GM19397 (cell line): ENCODE results near the gene TNKS2.
"Not testable (repeated sequence)": the region's sequence is repeated elsewhere in the genome, so short reads cannot be mapped to it uniquely, and the experiment has no call there.

Experiments used
- ATAC-seq: cut with Tn5 transposase; IDR thresholded peaks from one replicate; pipeline ENCODE4 v1.9.1; 2021; ENCODE audit warnings: mild to moderate bottlenecking, moderate library complexity; ENCODE audit not compliant: unreplicated experiment

TNKS2 gene

GRCh38 chr10:91797874-91798648 lies at the start of gene TNKS2:
Gene TNKS2, plus strand, starts transcription at chr10:91798426. Its CDS starts 265 bp downstream, at chr10:91798691.
- ATAC-seq: peak; percentile 87

GRCh38 chr10:91749592-91749991 lies 48.6 kb upstream of the TNKS2 start:
- not testable (repeated sequence) for ATAC-seq

GRCh38 chr10:91756286-91756685 lies 41.9 kb upstream of the TNKS2 start:
- no peak for ATAC-seq

GRCh38 chr10:91758303-91759146 lies 39.7 kb upstream of the TNKS2 start:
- no peak for ATAC-seq

GRCh38 chr10:91759581-91759986 lies 38.6 kb upstream of the TNKS2 start:
- ATAC-seq: no peak

GRCh38 chr10:91761721-91762120 lies 36.5 kb upstream of the TNKS2 start:
- ATAC-seq: no peak

GRCh38 chr10:91762878-91763277 lies 35.3 kb upstream of the TNKS2 start:
- ATAC-seq: no peak

GRCh38 chr10:91766676-91767075 lies 31.6 kb upstream of the TNKS2 start:
- no peak for ATAC-seq

- no peak for ATAC-seq
Observed at GRCh38 chr10:91768123-91768522, 30.1 kb upstream of the TNKS2 start.

- ATAC-seq: no peak
Observed at GRCh38 chr10:91771907-91772306, 26.3 kb upstream of the TNKS2 start.

GRCh38 chr10:91772461-91772860 lies 25.8 kb upstream of the TNKS2 start:
- no peak for ATAC-seq

GRCh38 chr10:91772869-91773268 lies 25.4 kb upstream of the TNKS2 start:
- no peak for ATAC-seq

GRCh38 chr10:91774571-91774970 lies 23.7 kb upstream of the TNKS2 start:
- no peak for ATAC-seq

- no peak for ATAC-seq
Observed at GRCh38 chr10:91775731-91776130, 22.5 kb upstream of the TNKS2 start.

- no peak for ATAC-seq
Observed at GRCh38 chr10:91776266-91776665, 22.0 kb upstream of the TNKS2 start.

- no peak for ATAC-seq
Observed at GRCh38 chr10:91778485-91778884, 19.7 kb upstream of the TNKS2 start.

- ATAC-seq: no peak
Observed at GRCh38 chr10:91779011-91779605, 19.1 kb upstream of the TNKS2 start.

GRCh38 chr10:91782539-91782938 lies 15.7 kb upstream of the TNKS2 start:
- ATAC-seq: no peak

- ATAC-seq: no peak
Observed at GRCh38 chr10:91785830-91786229, 12.4 kb upstream of the TNKS2 start.

GRCh38 chr10:91787258-91787657 lies 11.0 kb upstream of the TNKS2 start:
- no peak for ATAC-seq

GRCh38 chr10:91787810-91788209 lies 10.4 kb upstream of the TNKS2 start:
- no peak for ATAC-seq

GRCh38 chr10:91788527-91788926 lies 9.7 kb upstream of the TNKS2 start:
- ATAC-seq: no peak
